Ascending aorta (tissue), 2 donors: ENCODE results near the gene CDYL. TPM values are rescaled to one million over a fixed set of nuclear protein-coding genes. Genes with fewer than 3 reads are reported as not detected.

Source experiments
- DNase-seq, 2 donors: peaks; one replicate each; pipeline ENCODE4 v3.0.0-alpha.2; 2019; ENCODE audit warnings: low spot score in 2 of 2
- H3K27ac ChIP-seq, 2 donors: fragments of 200-600 bp; sonication (generic); one replicate each; pipeline ENCODE4 v1.5.1; 2016 to 2017; ENCODE audit warnings: mild to moderate bottlenecking in 1 of 2
- H3K27me3 ChIP-seq: fragments of 200-600 bp; sonication (generic); one replicate; pipeline ENCODE4 v1.5.1; 2017
- H3K36me3 ChIP-seq, 2 donors: fragments of 200-600 bp; sonication (generic); one replicate each; pipeline ENCODE4 v1.5.1; 2016
- H3K4me1 ChIP-seq, 2 donors: fragments of 200-600 bp; sonication (generic); one replicate each; pipeline ENCODE4 v1.5.1; 2016 to 2017; ENCODE audit warnings: mild to moderate bottlenecking in 1 of 2
- H3K4me3 ChIP-seq, 2 donors: fragments of 200-600 bp; sonication (generic); one replicate each; pipeline ENCODE4 v1.5.1; 2016 to 2017; ENCODE audit warnings: mild to moderate bottlenecking in 1 of 2
- H3K9me3 ChIP-seq, 2 donors: fragments of 200-600 bp; sonication (generic); one replicate each; pipeline ENCODE4 v1.5.1; 2016
- intact Hi-C: fragments of 100-400 bp; cut with DNase I; formaldehyde crosslinking; loops from one replicate; pipeline ENCODE4 v1.15.1; 2023
- total RNA-seq: library from RNA; depleted of rRNA; stranded (reverse); fragments of >200 nt; gene quantifications from one replicate; pipeline ENCODE4 v1.1.0, GENCODE V29; 2016
- TF ChIP-seq, protein P1 (sequence below), 3 experiments: fragments of 200-600 bp in 2 of 3; fragments of 450-650 bp in 1 of 3; sonication (generic) in 2 of 3; IDR thresholded peaks; one replicate each; pipeline ENCODE4 v1.5.1; 2016 to 2019; ENCODE audit warnings: antibody characterized with exemption in 3 of 3, mild to moderate bottlenecking in 1 of 3, moderate library complexity in 1 of 3

Gene CDYL
- total RNA-seq, 1 donor from 2014 or later: 73.7 TPM

DNA sequence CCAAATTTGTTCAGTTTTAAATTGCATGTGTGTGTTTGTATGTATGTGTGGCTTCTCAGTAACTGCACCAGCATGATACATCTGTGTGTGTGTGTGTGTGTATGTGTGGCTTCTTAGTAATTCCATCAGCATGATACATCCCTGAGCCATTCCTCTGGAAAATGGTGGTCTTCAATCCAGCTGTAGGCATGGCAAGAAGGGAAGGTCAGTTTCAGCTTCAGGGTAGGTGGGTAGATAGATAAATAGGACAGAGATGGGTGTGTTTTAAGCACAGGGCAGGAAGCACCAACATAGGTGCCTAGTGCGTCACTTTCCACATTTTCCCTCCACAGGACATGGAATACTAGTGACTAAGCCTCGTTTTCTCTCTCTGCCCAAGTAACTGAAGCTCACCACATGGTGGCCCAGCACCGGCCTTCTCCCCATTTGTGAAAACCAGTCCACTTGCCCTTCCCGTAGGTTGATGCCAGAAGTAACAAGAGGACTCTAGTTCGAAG, 144.8 kb downstream of the CDYL start:
- TF ChIP-seq, protein P1, sequence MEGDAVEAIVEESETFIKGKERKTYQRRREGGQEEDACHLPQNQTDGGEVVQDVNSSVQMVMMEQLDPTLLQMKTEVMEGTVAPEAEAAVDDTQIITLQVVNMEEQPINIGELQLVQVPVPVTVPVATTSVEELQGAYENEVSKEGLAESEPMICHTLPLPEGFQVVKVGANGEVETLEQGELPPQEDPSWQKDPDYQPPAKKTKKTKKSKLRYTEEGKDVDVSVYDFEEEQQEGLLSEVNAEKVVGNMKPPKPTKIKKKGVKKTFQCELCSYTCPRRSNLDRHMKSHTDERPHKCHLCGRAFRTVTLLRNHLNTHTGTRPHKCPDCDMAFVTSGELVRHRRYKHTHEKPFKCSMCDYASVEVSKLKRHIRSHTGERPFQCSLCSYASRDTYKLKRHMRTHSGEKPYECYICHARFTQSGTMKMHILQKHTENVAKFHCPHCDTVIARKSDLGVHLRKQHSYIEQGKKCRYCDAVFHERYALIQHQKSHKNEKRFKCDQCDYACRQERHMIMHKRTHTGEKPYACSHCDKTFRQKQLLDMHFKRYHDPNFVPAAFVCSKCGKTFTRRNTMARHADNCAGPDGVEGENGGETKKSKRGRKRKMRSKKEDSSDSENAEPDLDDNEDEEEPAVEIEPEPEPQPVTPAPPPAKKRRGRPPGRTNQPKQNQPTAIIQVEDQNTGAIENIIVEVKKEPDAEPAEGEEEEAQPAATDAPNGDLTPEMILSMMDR (IDR thresholded peaks at IDR 0.05): no peak
- intact Hi-C loops: no loop called here

DNA sequence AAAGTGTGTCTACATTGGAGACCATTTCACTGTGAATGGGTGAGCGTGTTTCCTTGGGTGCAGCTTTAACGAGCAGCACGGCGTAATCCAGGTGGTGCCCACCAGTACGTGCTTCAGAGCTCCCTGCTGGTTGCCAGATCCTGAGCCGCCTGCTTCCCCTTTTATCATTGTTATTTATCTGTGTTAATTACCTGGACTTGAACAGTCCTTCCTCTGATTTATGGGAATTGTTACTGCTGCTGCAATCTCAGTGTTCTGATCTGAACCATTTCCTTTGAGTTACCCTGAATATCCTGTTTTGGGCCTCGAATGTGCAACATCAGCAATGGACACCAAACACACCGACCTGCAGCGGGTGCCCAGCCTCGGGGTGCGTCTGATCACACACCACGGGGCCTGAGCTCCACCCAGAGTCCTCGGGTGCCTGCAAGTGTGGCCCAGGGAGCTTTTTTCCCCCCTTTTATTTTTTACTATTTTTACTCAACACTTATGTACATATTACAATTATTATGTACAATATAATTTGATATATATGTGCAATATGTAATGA, 146.4 kb downstream of the CDYL start:
- no peaks in the 10 kb centered on the region for H3K4me1 ChIP-seq
- H3K9me3 ChIP-seq: no peaks in the 10 kb centered on the region
- no peak overlapping the region for H3K27ac ChIP-seq
- TF ChIP-seq, protein P1 (IDR thresholded peaks at IDR 0.05): no peak
- DNase-seq: no peak
- no peaks in the 10 kb centered on the region for H3K27me3 ChIP-seq
- intact Hi-C loops: no loop called here
- no peak overlapping the region for H3K4me3 ChIP-seq
- no peaks in the 10 kb centered on the region for H3K36me3 ChIP-seq

More for the DNA sequence above, 144.8 kb downstream of the CDYL start:
- no peak overlapping the region for H3K4me3 ChIP-seq
- H3K4me1 ChIP-seq: no peaks in the 10 kb centered on the region
- DNase-seq: no peak
- no peaks in the 10 kb centered on the region for H3K27me3 ChIP-seq
- no peaks in the 10 kb centered on the region for H3K9me3 ChIP-seq
- H3K27ac ChIP-seq: no peak overlapping the region
- no peaks in the 10 kb centered on the region for H3K36me3 ChIP-seq

DNA sequence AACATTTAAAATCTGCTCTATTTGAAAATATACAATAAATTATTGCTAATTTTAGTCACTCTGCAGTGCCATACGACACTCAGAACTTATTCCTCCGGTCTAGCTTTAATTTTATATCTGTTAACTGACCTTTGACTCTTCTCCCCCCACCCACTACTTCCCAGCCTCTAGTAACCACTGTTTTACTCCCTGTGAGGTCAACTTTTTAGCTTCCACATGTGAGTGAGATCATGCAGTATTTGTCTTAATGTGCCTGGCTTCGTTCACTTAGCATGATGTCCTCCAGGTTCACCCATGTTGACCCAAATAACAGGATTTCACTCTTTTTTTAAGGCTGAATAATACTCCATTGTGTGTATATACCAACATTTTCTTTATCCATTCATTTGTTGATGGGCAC, 146.9 kb downstream of the CDYL start:
- Histone ChIP-seq H3K27me3 (no peaks in the 10 kb centered on the region), H3K9me3 (no peaks in the 10 kb centered on the region), H3K4me1 (no peaks in the 10 kb centered on the region), H3K36me3 (no peaks in the 10 kb centered on the region), H3K4me3 (no peak overlapping the region), H3K27ac (no peak overlapping the region)
- TF ChIP-seq, protein P1 (IDR thresholded peaks at IDR 0.05): no peak
- intact Hi-C loops: no loop called here
- DNase-seq: no peak

DNA sequence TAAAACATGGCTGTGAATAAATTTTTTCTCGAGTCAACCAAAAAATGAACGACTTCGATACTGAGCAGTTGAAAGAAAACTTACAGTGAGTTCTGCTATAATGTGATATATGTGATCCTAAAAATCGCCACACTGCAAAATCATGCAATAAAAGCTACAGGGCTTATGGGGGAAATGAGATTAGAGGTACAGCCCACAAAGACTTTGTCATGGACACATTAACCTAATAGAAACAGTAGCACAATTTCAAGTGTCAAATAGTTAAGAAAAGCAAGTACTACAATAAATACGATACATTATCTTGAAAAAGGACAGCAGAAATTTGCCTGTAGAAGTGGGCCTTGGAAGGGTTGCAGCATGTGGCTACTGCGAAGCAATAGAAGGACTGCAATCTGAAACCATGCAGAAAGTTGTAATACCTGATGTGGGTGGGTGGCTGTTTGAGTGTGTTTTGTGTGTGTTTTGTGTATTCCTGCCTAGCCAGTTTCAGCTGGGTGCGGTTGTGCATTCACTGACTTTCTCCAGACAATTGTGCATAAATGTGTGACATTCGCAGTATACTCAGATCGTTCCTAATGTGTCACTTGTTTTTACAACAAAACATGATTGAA, 148.6 kb downstream of the CDYL start:
- Histone ChIP-seq H3K4me3 (no peak overlapping the region), H3K4me1 (no peaks in the 10 kb centered on the region), H3K27ac (no peak overlapping the region), H3K36me3 (no peaks in the 10 kb centered on the region), H3K27me3 (no peaks in the 10 kb centered on the region), H3K9me3 (no peaks in the 10 kb centered on the region)
- DNase-seq: no peak
- intact Hi-C loops: no loop called here
- TF ChIP-seq, protein P1 (IDR thresholded peaks at IDR 0.05): no peak

DNA sequence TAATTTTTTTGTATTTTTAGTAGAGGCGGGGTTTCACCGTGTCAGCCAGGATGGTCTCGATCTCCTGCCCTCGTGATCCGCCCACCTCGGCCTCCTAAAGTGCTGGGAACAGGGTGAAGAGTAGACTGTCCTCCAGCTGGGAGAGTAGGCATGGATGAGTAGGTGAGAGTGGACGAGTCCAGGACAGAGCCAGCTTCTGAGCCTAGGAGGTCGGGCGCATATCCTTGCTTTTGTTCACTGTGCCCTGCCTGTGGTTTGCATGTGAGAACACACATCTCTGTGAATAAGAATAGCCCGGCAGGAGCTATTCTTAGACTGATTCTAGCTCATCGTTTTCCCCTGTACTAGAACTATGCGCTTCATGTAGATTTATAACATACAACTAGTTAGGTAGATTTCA, 149.4 kb downstream of the CDYL start:
- DNase-seq: no peak
- intact Hi-C loops: no loop called here

More for the DNA sequence above, 149.4 kb downstream of the CDYL start:
- H3K9me3 ChIP-seq: no peaks in the 10 kb centered on the region
- H3K27ac ChIP-seq: no peak overlapping the region
- no peaks in the 10 kb centered on the region for H3K27me3 ChIP-seq
- no peaks in the 10 kb centered on the region for H3K4me1 ChIP-seq
- no peak overlapping the region for H3K4me3 ChIP-seq
- H3K36me3 ChIP-seq: no peaks in the 10 kb centered on the region
- TF ChIP-seq, protein P1 (IDR thresholded peaks at IDR 0.05): no peak
